Esophagus squamous epithelium (tissue), 5 donors: Measurements from ENCODE around the gene SCNM1. TPM values are rescaled to one million over a fixed set of nuclear protein-coding genes. Genes with fewer than 3 reads are reported as not detected.

ENCODE experiments used
- DNase-seq: peaks from one replicate; lab custom pipeline; 2025; lab: John Stamatoyannopoulos, UW
- H3K27ac ChIP-seq, 4 donors: fragments of 200-600 bp; sonication (generic); one replicate each; pipeline ENCODE4 v1.5.1; 2016 to 2019; ENCODE audit warnings: mild to moderate bottlenecking in 1 of 4
- H3K27me3 ChIP-seq, 4 donors: fragments of 200-600 bp; sonication (generic); 1 replicate in 3 of 4; 2 replicates in 1 of 4; pipeline versions ENCODE4 v1.5.1 to v1.6.0; 2017 to 2021; ENCODE audit warnings: antibody characterized with exemption in 1 of 4
- H3K36me3 ChIP-seq, 3 donors: fragments of 200-600 bp; sonication (generic); one replicate each; pipeline ENCODE4 v1.5.1; 2016 to 2019
- H3K4me1 ChIP-seq, 3 donors: fragments of 200-600 bp; sonication (generic); one replicate each; pipeline ENCODE4 v1.5.1; 2017 to 2019
- H3K4me3 ChIP-seq, 4 donors: fragments of 200-600 bp; sonication (generic); 1 replicate in 3 of 4; 2 replicates in 1 of 4; pipeline ENCODE4 v1.5.1; 2016 to 2019; ENCODE audit warnings: mild to moderate bottlenecking in 2 of 4, moderate library complexity in 1 of 4
- H3K9me3 ChIP-seq, 3 donors: fragments of 200-600 bp; sonication (generic); one replicate each; pipeline ENCODE4 v1.5.1; 2016 to 2019
- CTCF ChIP-seq, 6 experiments: fragments of 450-650 bp in 4 of 6; fragments of 200-600 bp in 2 of 6; sonication (generic) in 2 of 6; IDR thresholded peaks; one replicate each; pipeline ENCODE4 v1.5.1; 2016 to 2019; ENCODE audit warnings: antibody characterized with exemption in 6 of 6, mild to moderate bottlenecking in 4 of 6, moderate library complexity in 4 of 6
- POLR2A ChIP-seq, 4 donors: fragments of 450-650 bp; IDR thresholded peaks; one replicate each; pipeline ENCODE4 v1.6.1; 2017; ENCODE audit warnings: antibody characterized with exemption in 4 of 4, mild to moderate bottlenecking in 4 of 4, moderate library complexity in 3 of 4
- WGBS, 2 donors: methylation state at CpG; one replicate each; pipeline ENCODE4 v1.1.5; 2018; 5-methylcytosine and 5-hydroxymethylcytosine counted together
- intact Hi-C: fragments of 100-400 bp; cut with DNase I; formaldehyde crosslinking; loops from one replicate; pipeline ENCODE4 v1.15.0; 2022
- total RNA-seq, 4 donors: library from RNA; depleted of rRNA; stranded (reverse); fragments of >200 nt; gene quantifications; one replicate each; pipeline ENCODE4 v1.1.0, GENCODE V29; 2016
- donor health status: DM: yes; HTN: yes; CAD: no.

SCNM1 gene
- total RNA-seq, 4 donors from 2014 or later: 15.2 to 29.8 (median 18.5) TPM

- H3K27me3 ChIP-seq: peaks cover 0 to 7% (median 0%) of the 10 kb centered on the region in 4 donors
- peaks cover 16 to 48% (median 21%) of the 10 kb centered on the region in 3 donors for H3K4me1 ChIP-seq
- peak overlapping the region; percentile 74 to 89 (median 88) for H3K27ac ChIP-seq
- intact Hi-C loops: no loop called here
- 0% methylated on average over 4 to 8 of the region's 26 CpGs for WGBS, 2 donors
- no peak for DNase-seq
- H3K9me3 ChIP-seq: no peaks in the 10 kb centered on the region
- TF ChIP-seq POLR2A (IDR thresholded peaks at IDR 0.05) (no peak), CTCF (IDR thresholded peaks at IDR 0.05) (no peak)
- H3K4me3 ChIP-seq: peak overlapping the region; percentile 58 to 88 (median 87)
- no peaks in the 10 kb centered on the region for H3K36me3 ChIP-seq
Observed at GRCh38 chr1:151146072-151146411, 19.9 kb upstream of the SCNM1 start.

- WGBS, 2 donors: 0% methylated on average over 11 to 16 of the region's 61 CpGs
- no peak for TF ChIP-seq CTCF (IDR thresholded peaks at IDR 0.05)
- peak in 2 of 4 donors; percentile 72 to 75 for TF ChIP-seq POLR2A (IDR thresholded peaks at IDR 0.05)
- Histone ChIP-seq H3K36me3 (no peaks in the 10 kb centered on the region), H3K4me1 (peaks cover 16 to 48% (median 21%) of the 10 kb centered on the region in 3 donors), H3K4me3 (peak within 1 kb of the TSS; percentile 58 to 88 (median 87)), H3K27ac (peak within 1 kb of the TSS; percentile 74 to 89 (median 88)), H3K9me3 (no peaks in the 10 kb centered on the region), H3K27me3 (peaks cover 0 to 7% (median 0%) of the 10 kb centered on the region in 4 donors)
- intact Hi-C loops: no loop called here
- DNase-seq: peak; percentile 54
Observed at GRCh38 chr1:151146412-151147131, 19.4 kb upstream of the SCNM1 start, which contains the start of gene SEMA6C. Gene SEMA6C (minus strand): TSS chr1:151146631. CDS start chr1:151142621, 4,010 bp downstream.

- H3K27me3 ChIP-seq: peaks cover 0 to 7% (median 0%) of the 10 kb centered on the region in 4 donors
- WGBS, 2 donors: 15 to 22% methylated on average over 4 to 7 of the region's 7 CpGs
- H3K9me3 ChIP-seq: no peaks in the 10 kb centered on the region
- intact Hi-C loops: no loop called here
- H3K36me3 ChIP-seq: no peaks in the 10 kb centered on the region
- peaks cover 16 to 48% (median 21%) of the 10 kb centered on the region in 3 donors for H3K4me1 ChIP-seq
- no peak for DNase-seq
- peak overlapping the region; percentile 58 to 88 (median 87) for H3K4me3 ChIP-seq
- TF ChIP-seq CTCF (IDR thresholded peaks at IDR 0.05): no peak
- no peak for TF ChIP-seq POLR2A (IDR thresholded peaks at IDR 0.05)
- H3K27ac ChIP-seq: peak overlapping the region; percentile 74 to 89 (median 88)
Observed at GRCh38 chr1:151147132-151147503, 18.8 kb upstream of the SCNM1 start.

DNA sequence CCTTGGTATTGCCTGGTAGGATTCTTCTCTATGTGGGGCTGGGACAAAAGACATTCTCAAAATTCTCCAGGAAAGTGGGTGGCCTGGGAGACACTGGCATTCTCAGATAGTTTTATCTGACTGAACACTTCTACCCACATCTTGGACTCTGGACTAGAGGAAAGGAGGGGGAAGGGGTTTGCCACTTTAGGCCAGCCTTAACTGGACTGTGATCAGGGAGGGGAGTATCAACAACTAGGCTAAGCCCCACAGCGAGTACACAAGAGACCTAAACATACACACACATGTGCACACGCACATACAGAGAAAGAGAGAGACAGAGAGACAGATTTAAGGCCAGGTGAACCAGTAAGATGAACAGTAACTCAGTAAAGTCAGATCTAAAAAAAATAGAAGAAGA is 18.3 kb upstream of the SCNM1 start:
- peak overlapping the region in 3 of 4 donors; percentile 87 to 89 (median 88) for H3K27ac ChIP-seq
- no peak for DNase-seq
- TF ChIP-seq CTCF (IDR thresholded peaks at IDR 0.05) (no peak), POLR2A (IDR thresholded peaks at IDR 0.05) (no peak)
- H3K9me3 ChIP-seq: no peaks in the 10 kb centered on the region
- intact Hi-C loops: no loop called here
- no peak overlapping the region for H3K4me3 ChIP-seq
- no peaks in the 10 kb centered on the region for H3K36me3 ChIP-seq
- peaks cover 16 to 47% (median 21%) of the 10 kb centered on the region in 3 donors for H3K4me1 ChIP-seq
- 100% methylated on average over 2 of the region's 2 CpGs for WGBS, 2 donors
- H3K27me3 ChIP-seq: peaks cover 0 to 7% (median 0%) of the 10 kb centered on the region in 4 donors

- no peaks in the 10 kb centered on the region for H3K27me3 ChIP-seq
- H3K4me3 ChIP-seq: peak within 1 kb of the TSS; percentile 1 to 51 (median 37)
- no peak for TF ChIP-seq CTCF (IDR thresholded peaks at IDR 0.05)
- TF ChIP-seq POLR2A (IDR thresholded peaks at IDR 0.05): no peak
- intact Hi-C loops: loop anchor here (5.0 kb wide), 1 partner anchor 54 kb away; no protein-coding TSS in a partner anchor
- peaks cover 0 to 39% (median 0%) of the 10 kb centered on the region in 3 donors for H3K4me1 ChIP-seq
- H3K36me3 ChIP-seq: peaks cover 0 to 50% (median 17%) of the 10 kb centered on the region in 3 donors
- no peak for DNase-seq
- H3K27ac ChIP-seq: peak within 1 kb of the TSS; percentile 31 to 57 (median 36)
- 32 to 38% methylated on average over 2 to 4 of the region's 4 CpGs for WGBS, 2 donors
- H3K9me3 ChIP-seq: no peaks in the 10 kb centered on the region
Observed at GRCh38 chr1:151156515-151156819, 9.5 kb upstream of the SCNM1 start, which contains the start of gene TNFAIP8L2. Gene TNFAIP8L2 (plus strand): TSS chr1:151156649. CDS start chr1:151158698, 2,049 bp downstream.
